ENCODE results near the gene TDRD7.
A peak's percentile ranks its signal among the peaks of the same experiment; 100 is the strongest.

The TDRD7 gene

DNA sequence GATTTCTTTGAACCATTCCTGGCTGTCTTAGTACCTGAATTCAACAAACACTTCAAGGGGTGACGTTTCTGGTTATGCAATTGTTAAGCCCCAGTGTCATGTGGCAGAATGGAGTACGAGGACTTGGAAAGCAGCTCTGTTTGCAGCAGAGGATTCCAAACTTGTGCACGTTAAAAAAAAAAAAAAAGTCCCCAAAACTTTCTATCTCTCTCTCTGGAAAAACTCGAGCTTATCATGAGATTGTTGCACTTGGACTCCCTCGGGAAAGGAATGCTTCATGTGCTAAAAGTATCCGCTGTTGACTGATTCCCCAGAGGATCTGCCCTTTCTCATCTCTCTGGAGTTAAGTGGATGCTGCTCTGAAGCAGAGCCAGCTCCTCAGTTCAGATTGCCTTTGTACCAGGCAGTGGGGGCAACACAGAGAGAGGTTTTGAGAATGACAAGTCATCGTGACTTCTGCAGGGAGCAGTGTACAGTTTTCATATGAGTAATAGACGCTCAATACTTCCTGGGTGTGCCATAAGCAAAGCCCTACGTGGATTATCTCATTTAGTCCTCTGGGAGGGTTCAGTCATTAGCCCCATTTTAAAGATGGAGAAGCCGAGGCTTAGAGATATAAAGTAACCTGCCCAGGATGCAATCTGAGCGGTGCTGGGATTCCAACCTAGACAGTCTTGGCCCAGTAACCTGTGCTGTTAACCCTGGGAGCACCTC is 117.6 kb downstream of the TDRD7 start:
- Histone ChIP-seq H3K27me3 (ENCODE audit: insufficient read depth, low read length) (peaks cover 6% of the 10 kb centered on the region; the same call in 1 of the 2 replicates), H3K36me3 (ENCODE audit: insufficient read depth, low read length) (no peaks in the 10 kb centered on the region), H3K4me1 (ENCODE audit: control insufficient read depth, insufficient read depth, low read length, unreplicated experiment) (peaks cover 8% of the 10 kb centered on the region), H3K79me2 (ENCODE audit: control insufficient read depth, insufficient read depth, low read length, unreplicated experiment) (no peaks in the 10 kb centered on the region), H3K4me3 (ENCODE audit: low read depth, low read length) (no peak overlapping the region), H3K27ac (ENCODE audit: low read depth, low read length) (peak overlapping the region; percentile 5; the same call in 1 of the 2 replicates), H2AFZ (ENCODE audit: low read length, unreplicated experiment) (no peak overlapping the region)

DNA sequence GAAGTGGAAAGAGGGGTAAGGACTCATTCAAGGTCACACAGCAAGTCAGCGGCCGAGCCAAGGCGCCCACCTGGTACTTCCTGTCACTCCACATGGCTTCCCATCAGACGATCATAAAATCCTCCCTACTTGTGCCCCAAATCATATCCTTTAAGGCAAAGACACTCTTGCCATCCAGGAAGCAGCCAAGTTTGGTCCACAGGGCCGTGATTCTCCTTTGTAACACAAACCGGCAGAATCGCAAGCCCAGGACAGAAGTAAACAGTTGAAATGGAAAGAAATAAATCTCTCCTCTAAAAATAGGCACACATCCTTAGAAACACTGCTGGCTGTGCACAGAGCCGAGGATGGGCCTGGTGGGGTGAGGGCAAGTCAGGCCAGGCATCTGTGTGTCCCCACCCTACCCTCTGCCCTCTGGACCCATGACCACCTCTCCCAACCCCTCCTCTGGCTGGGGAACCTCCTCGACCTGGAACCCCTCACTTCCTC is 120.0 kb downstream of the TDRD7 start:
- Histone ChIP-seq H3K27ac (ENCODE audit: low read depth, low read length) (no peak overlapping the region), H3K79me2 (ENCODE audit: control insufficient read depth, insufficient read depth, low read length, unreplicated experiment) (no peaks in the 10 kb centered on the region), H3K4me3 (ENCODE audit: low read depth, low read length) (no peak overlapping the region), H3K4me1 (ENCODE audit: control insufficient read depth, insufficient read depth, low read length, unreplicated experiment) (peaks cover 8% of the 10 kb centered on the region), H3K27me3 (ENCODE audit: insufficient read depth, low read length) (peaks cover 7% of the 10 kb centered on the region), H2AFZ (ENCODE audit: low read length, unreplicated experiment) (no peak overlapping the region), H3K36me3 (ENCODE audit: insufficient read depth, low read length) (no peaks in the 10 kb centered on the region)

DNA sequence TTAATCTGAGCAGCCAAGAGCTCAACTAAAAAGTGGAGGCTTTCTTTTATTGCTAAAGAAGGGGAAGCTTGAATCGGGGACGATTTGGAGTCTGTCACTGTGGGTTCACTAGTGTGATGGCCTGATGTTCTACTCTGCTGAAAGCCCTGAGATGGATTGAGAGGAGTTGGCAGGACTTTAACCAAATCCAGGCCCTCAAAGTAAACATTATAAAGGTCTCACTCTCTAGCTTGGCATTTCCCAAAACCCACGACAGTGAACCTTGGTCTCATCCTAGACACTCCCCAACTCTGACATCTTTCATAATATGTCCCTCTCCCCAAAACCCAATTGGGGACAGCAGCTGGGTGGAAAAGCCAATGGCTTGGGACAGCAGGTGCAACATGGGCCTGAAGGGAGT is 122.3 kb downstream of the TDRD7 start:
- Histone ChIP-seq H3K27me3 (ENCODE audit: insufficient read depth, low read length) (peaks cover 13% of the 10 kb centered on the region), H3K4me3 (ENCODE audit: low read depth, low read length) (no peak overlapping the region), H2AFZ (ENCODE audit: low read length, unreplicated experiment) (no peak overlapping the region), H3K27ac (ENCODE audit: low read depth, low read length) (no peak overlapping the region), H3K79me2 (ENCODE audit: control insufficient read depth, insufficient read depth, low read length, unreplicated experiment) (no peaks in the 10 kb centered on the region), H3K4me1 (ENCODE audit: control insufficient read depth, insufficient read depth, low read length, unreplicated experiment) (peaks cover 5% of the 10 kb centered on the region), H3K36me3 (ENCODE audit: insufficient read depth, low read length) (no peaks in the 10 kb centered on the region)

DNA sequence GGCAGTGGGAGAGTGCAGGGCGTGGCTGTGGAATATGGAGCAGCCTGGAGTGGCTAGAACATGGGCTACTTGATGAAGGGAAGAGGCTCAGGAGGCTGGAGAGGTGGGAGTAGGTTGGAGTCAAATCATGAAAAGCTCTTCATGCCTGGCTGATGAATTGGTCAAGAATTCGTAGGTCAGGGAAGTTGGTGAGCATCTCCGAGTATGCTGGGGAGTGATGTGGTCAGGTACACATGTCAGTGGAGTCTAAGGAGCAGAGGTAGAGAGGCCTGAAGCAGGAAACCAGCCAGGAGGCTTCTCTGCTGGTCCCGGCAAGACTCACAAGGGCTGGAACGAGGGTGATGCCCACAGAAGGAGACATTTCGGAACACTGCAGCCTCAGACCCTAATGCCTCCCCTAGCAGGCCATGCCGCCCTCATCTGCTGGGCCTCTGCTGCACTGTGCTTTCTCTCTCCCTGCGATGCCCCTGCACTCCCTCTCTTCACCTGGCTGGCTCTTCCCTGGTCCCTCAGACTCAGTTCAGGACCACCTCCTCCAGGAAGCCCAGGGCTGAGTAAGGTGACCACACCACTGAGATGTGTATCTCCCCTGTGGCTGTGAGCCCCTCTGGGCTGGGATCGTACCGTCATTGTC is 123.2 kb downstream of the TDRD7 start:
- Histone ChIP-seq H2AFZ (ENCODE audit: low read length, unreplicated experiment) (no peak overlapping the region), H3K36me3 (ENCODE audit: insufficient read depth, low read length) (no peaks in the 10 kb centered on the region), H3K79me2 (ENCODE audit: control insufficient read depth, insufficient read depth, low read length, unreplicated experiment) (no peaks in the 10 kb centered on the region), H3K4me3 (ENCODE audit: low read depth, low read length) (no peak overlapping the region), H3K27me3 (ENCODE audit: insufficient read depth, low read length) (peaks cover 14% of the 10 kb centered on the region), H3K27ac (ENCODE audit: low read depth, low read length) (no peak overlapping the region), H3K4me1 (ENCODE audit: control insufficient read depth, insufficient read depth, low read length, unreplicated experiment) (no peaks in the 10 kb centered on the region)

DNA sequence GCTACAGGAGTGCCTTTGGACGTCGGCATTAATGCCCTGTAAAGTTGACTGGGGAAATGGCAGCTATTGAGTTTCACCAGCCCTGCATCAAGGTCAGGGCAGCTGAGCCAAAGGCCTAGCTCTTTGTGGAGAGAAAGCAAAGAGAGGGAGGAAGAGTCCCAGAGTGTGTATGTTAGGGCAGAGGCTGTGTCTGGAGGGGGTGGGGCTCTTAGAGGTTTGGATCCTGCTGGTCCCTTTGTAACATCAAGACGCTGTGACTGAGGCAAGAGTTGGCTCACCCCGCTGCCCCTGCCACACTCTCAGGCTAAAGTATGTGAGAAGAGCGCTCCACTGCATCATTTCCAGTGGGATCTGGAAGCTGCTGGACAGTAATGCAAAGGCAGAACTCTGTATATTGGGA is 123.9 kb downstream of the TDRD7 start:
- Histone ChIP-seq H3K36me3 (ENCODE audit: insufficient read depth, low read length) (no peaks in the 10 kb centered on the region), H3K27ac (ENCODE audit: low read depth, low read length) (no peak overlapping the region), H3K79me2 (ENCODE audit: control insufficient read depth, insufficient read depth, low read length, unreplicated experiment) (no peaks in the 10 kb centered on the region), H2AFZ (ENCODE audit: low read length, unreplicated experiment) (no peak overlapping the region), H3K27me3 (ENCODE audit: insufficient read depth, low read length) (peaks cover 14% of the 10 kb centered on the region), H3K4me3 (ENCODE audit: low read depth, low read length) (no peak overlapping the region), H3K4me1 (ENCODE audit: control insufficient read depth, insufficient read depth, low read length, unreplicated experiment) (no peaks in the 10 kb centered on the region)

DNA sequence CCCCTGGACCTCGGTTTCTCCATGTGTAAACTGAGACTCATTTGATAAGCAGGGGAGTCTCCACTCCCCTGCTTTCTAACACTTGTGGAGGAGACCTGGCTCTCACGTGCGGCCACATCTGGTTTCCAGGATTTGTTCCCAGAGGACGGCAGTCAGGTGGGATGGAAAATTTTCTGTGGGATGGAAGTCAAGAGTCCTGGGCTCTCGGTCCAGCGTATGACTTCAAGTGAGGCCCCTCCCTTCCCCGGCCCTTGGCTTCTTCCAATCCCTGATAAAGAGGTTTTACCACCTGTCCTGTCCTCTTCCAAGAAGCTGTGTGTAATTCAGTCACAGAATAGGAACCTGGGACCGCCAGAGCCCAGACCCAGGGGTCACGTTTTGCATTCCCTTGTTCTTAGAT is 124.6 kb downstream of the TDRD7 start:
- Histone ChIP-seq H3K79me2 (ENCODE audit: control insufficient read depth, insufficient read depth, low read length, unreplicated experiment) (no peaks in the 10 kb centered on the region), H3K36me3 (ENCODE audit: insufficient read depth, low read length) (no peaks in the 10 kb centered on the region), H3K27me3 (ENCODE audit: insufficient read depth, low read length) (peaks cover 14% of the 10 kb centered on the region), H3K4me1 (ENCODE audit: control insufficient read depth, insufficient read depth, low read length, unreplicated experiment) (no peaks in the 10 kb centered on the region), H3K27ac (ENCODE audit: low read depth, low read length) (no peak overlapping the region), H3K4me3 (ENCODE audit: low read depth, low read length) (no peak overlapping the region), H2AFZ (ENCODE audit: low read length, unreplicated experiment) (no peak overlapping the region)

DNA sequence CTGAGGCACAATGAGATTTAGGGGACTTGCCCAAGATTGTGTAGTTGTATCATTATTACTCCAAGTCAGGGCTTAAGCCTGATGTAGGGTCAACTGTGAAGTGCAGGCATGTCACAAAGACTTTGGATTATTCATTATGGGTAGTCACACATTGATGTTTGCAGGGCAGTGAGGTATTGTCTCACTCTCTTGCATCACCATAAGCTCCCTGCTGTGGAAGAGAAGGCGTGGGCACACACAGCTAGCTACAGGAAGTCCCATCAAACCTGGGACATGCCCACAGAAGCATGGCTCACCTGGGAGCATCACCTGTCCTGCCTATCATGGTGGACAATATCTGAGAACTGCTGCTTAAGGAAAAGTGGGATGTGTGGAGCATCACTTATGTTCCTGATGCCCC is 131.7 kb downstream of the TDRD7 start:
- Histone ChIP-seq H3K27ac (ENCODE audit: low read depth, low read length) (no peak overlapping the region), H3K27me3 (ENCODE audit: insufficient read depth, low read length) (peaks cover 4% of the 10 kb centered on the region; the same call in 1 of the 2 replicates), H3K79me2 (ENCODE audit: control insufficient read depth, insufficient read depth, low read length, unreplicated experiment) (no peaks in the 10 kb centered on the region), H2AFZ (ENCODE audit: low read length, unreplicated experiment) (no peak overlapping the region), H3K4me3 (ENCODE audit: low read depth, low read length) (no peak overlapping the region), H3K4me1 (ENCODE audit: control insufficient read depth, insufficient read depth, low read length, unreplicated experiment) (no peaks in the 10 kb centered on the region), H3K36me3 (ENCODE audit: insufficient read depth, low read length) (no peaks in the 10 kb centered on the region)

DNA sequence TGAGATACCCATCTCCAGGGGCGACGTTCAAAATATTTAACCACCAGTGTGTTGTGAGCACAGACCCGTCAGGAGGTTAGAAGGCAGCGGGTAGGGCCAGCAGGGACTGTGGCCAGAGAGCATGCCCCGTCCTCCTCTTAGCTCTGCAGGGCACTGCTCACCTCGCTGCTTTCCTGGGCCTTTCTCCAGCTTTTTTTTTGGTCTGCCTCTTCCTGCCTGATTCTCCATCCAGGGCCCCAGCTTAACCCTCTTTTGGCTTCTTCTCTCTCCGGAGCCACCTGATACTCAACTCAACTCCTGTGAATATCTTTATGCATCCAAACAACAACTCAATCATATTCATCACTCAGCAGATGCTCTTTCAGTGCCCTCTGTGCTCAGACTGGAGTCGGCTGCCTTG is 133.6 kb downstream of the TDRD7 start:
- no peaks in the 10 kb centered on the region for H3K79me2 ChIP-seq (ENCODE audit: control insufficient read depth, insufficient read depth, low read length, unreplicated experiment)
- H3K4me1 ChIP-seq (ENCODE audit: control insufficient read depth, insufficient read depth, low read length, unreplicated experiment), result no peaks in the 10 kb centered on the region
- H2AFZ ChIP-seq (ENCODE audit: low read length, unreplicated experiment), result no peak overlapping the region
- no peaks in the 10 kb centered on the region for H3K36me3 ChIP-seq (ENCODE audit: insufficient read depth, low read length)
- H3K4me3 ChIP-seq (ENCODE audit: low read depth, low read length), result no peak overlapping the region
- no peak overlapping the region for H3K27ac ChIP-seq (ENCODE audit: low read depth, low read length)
- peaks cover 14% of the 10 kb centered on the region; the same call in 1 of the 2 replicates for H3K27me3 ChIP-seq (ENCODE audit: insufficient read depth, low read length)

All from ACC112 (cell line).